SJCRH30 (cell line): Measurements from ENCODE around the gene PGAP6. TPM values are rescaled to one million over a fixed set of nuclear protein-coding genes. Genes with fewer than 3 reads are reported as not detected.

Experiments used
- DNase-seq, 2 experiments: peaks; one replicate each; pipeline ENCODE4 v3.0.0-alpha.2; 2015 to 2020
- H3K27ac ChIP-seq: fragments of 250-450 bp; sonication (Bioruptor Pico); 2 replicates; pipeline ENCODE4 v1.5.1; 2020; ENCODE audit warnings: mild to moderate bottlenecking, moderate library complexity
- H3K27me3 ChIP-seq: fragments of 250-450 bp; sonication (Bioruptor Pico); 2 replicates; pipeline ENCODE4 v1.5.1; 2020; ENCODE audit warnings: mild to moderate bottlenecking, moderate library complexity
- H3K36me3 ChIP-seq: fragments of 250-450 bp; sonication (Bioruptor Pico); 2 replicates; pipeline ENCODE4 v1.5.1; 2020; ENCODE audit warnings: mild to moderate bottlenecking, moderate library complexity
- H3K4me1 ChIP-seq: fragments of 250-450 bp; sonication (Bioruptor Pico); 2 replicates; pipeline ENCODE4 v1.5.1; 2020; ENCODE audit warnings: mild to moderate bottlenecking, moderate library complexity
- H3K4me3 ChIP-seq: fragments of 250-450 bp; sonication (Bioruptor Pico); 2 replicates; pipeline ENCODE4 v1.5.1; 2020; ENCODE audit warnings: mild to moderate bottlenecking, moderate library complexity
- H3K9me3 ChIP-seq: fragments of 250-450 bp; sonication (Bioruptor Pico); replicated peaks from 2 replicates; pipeline ENCODE4 v1.5.1; 2020; ENCODE audit warnings: mild to moderate bottlenecking, moderate library complexity
- total RNA-seq: library from RNA; depleted of rRNA; stranded (reverse); fragments of >200 nt; shearing (Covaris generic); gene quantifications from 2 replicates; pipeline ENCODE4 v1.2.3, GENCODE V29; 2014; rRNA removed

The PGAP6 gene
- total RNA-seq, 1 experiment from 2014 or later = 27.5 TPM

GRCh38 chr16:325375-326145, 56.2 kb downstream of the PGAP6 start:
- H3K27ac ChIP-seq = no peak overlapping the region
- H3K4me1 ChIP-seq = peaks cover 11% of the 10 kb centered on the region
- no peak for DNase-seq
- no peaks in the 10 kb centered on the region for H3K36me3 ChIP-seq
- no peaks in the 10 kb centered on the region for H3K9me3 ChIP-seq
- no peaks in the 10 kb centered on the region for H3K27me3 ChIP-seq
- no peak overlapping the region for H3K4me3 ChIP-seq

DNA sequence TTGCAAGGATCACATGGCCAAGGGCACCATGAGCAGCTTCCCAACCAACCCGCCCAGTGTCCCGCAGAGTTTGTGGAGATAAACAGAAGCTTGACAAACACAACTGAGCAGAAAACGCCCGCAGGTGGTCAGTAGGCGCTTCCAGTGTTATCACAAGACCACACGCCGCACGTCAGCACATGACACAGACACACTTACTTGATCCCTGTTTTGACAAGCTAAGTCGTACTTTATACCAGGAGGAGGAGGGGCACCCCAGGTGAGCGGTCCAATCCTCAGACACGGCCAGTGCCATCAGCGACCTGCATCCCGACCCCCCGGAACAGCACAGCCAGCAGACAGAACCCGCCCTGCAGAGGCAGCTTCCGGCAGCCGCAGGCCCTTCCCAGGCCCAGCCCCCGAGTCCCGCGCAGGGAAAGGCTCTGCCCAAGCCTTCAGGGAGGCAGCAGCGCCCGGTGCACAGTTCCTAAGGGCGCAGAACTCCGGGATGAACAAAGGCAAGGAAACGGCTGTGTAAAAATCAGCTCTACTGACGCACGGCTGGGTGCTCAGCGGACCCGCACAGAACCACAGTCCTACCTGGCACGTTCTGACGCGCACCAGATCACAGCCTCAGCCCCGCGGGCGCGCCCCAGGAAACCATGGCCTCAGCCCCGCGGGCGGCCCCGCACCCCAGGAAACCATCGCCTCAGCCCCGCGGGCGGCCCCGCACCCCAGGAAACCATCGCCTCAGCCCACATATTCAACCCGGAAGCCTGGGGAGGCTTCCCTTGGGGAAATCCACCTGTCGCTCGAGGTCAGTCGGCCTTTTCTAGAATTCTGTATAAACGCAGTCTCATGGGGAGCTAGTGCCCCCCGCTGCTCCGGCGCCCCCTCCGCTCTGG, 57.1 kb downstream of the PGAP6 start:
- DNase-seq = no peak
- Histone ChIP-seq H3K27ac (no peak overlapping the region), H3K4me1 (peaks cover 11% of the 10 kb centered on the region), H3K27me3 (no peaks in the 10 kb centered on the region), H3K4me3 (no peak overlapping the region), H3K36me3 (no peaks in the 10 kb centered on the region), H3K9me3 (no peaks in the 10 kb centered on the region)

DNA sequence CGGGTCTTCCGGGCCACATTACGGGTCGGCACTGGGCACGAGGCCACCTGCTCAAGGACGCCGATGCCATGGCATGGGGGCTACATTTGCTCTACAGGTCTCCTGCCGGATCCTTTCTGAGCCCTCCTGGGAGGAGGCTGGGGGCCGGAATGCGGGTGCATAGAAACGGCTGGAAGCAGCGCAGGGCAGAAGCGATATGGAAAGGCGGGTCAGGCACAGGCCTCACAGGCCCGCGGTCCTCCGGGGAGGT, 57.7 kb downstream of the PGAP6 start:
- Histone ChIP-seq H3K4me3 (no peak overlapping the region), H3K4me1 (peaks cover 11% of the 10 kb centered on the region), H3K36me3 (no peaks in the 10 kb centered on the region), H3K27ac (no peak overlapping the region), H3K27me3 (no peaks in the 10 kb centered on the region), H3K9me3 (no peaks in the 10 kb centered on the region)
- no peak for DNase-seq

DNA sequence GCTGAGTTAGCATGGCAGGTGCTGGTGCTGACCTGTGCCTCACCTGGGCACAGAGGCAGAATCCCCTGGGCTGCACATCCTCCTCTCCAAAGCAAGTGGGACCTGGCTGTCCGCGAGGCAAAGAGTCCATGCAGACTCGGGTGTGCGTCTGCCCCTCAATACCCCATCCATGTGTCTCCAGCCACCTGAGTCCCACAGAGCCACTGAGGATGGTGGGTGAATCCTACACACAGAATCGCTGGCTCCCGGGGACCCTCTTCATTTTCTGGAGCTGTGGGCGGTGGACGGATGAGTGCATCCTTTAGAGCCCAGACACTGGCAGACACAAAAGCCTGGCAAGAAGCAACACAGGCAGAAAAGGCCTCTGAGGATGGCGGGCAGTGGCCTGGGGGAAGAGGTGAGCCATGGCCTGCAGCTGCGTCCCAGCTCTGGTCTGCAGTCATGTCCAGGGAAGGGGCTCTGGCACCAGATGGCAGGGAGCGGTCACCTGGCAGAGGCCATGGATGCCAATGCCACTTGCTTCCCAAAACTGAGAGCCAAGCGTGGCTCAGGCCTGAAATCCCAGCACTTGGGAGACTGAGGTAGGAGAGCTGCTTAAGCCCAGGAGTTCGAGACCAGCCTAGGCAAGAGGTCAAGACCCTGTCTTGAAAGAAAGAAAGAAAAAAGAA, 59.2 kb downstream of the PGAP6 start:
- Histone ChIP-seq H3K9me3 (no peaks in the 10 kb centered on the region), H3K27me3 (no peaks in the 10 kb centered on the region), H3K27ac (no peak overlapping the region), H3K4me3 (no peak overlapping the region), H3K36me3 (no peaks in the 10 kb centered on the region), H3K4me1 (peaks cover 6% of the 10 kb centered on the region; the same call in 1 of the 2 replicates)
- DNase-seq = no peak

GRCh38 chr16:321532-321931, 60.2 kb downstream of the PGAP6 start:
- no peak for DNase-seq
- Histone ChIP-seq H3K27me3 (no peaks in the 10 kb centered on the region), H3K27ac (no peak overlapping the region), H3K4me3 (no peak overlapping the region), H3K36me3 (no peaks in the 10 kb centered on the region), H3K4me1 (no peaks in the 10 kb centered on the region), H3K9me3 (no peaks in the 10 kb centered on the region)

Other genes starting within 250 kb of the PGAP6 start
- gene NPRL3, start 243.3 kb downstream of the PGAP6 start, total RNA-seq = 9.8 and 11.5 TPM in 2 replicates
- gene HBZ, start 229.3 kb downstream of the PGAP6 start, total RNA-seq = not detected in 2 replicates
- not detected in 2 replicates for gene HBM, start 216.0 kb downstream of the PGAP6 start, total RNA-seq
- not detected in 2 replicates for gene HBA2, start 209.1 kb downstream of the PGAP6 start, total RNA-seq
- 0.33 TPM in 1 of 2 replicates, not detected in the other for gene HBA1, start 205.3 kb downstream of the PGAP6 start, total RNA-seq
- not detected in 2 replicates for gene HBQ1, start 201.5 kb downstream of the PGAP6 start, total RNA-seq
- gene LUC7L, start 152.5 kb downstream of the PGAP6 start, total RNA-seq = 38.0 and 47.4 TPM in 2 replicates
- 28.3 and 28.9 TPM in 2 replicates for gene FAM234A, start 147.2 kb downstream of the PGAP6 start, total RNA-seq
- not detected in 2 replicates for gene RGS11, start 106.0 kb downstream of the PGAP6 start, total RNA-seq
- not detected in 2 replicates for gene ARHGDIG, start 101.4 kb downstream of the PGAP6 start, total RNA-seq
- gene PDIA2, start 98.8 kb downstream of the PGAP6 start, total RNA-seq = 0.18 and 0.38 TPM in 2 replicates
- 20.9 and 21.1 TPM in 2 replicates for gene AXIN1, start 29.3 kb downstream of the PGAP6 start, total RNA-seq
- 81.4 and 96.8 TPM in 2 replicates for gene MRPL28, start 11.4 kb downstream of the PGAP6 start, total RNA-seq
- gene NME4, start 15.2 kb upstream of the PGAP6 start, total RNA-seq = 140 and 149 TPM in 2 replicates
- 4.8 and 5.7 TPM in 2 replicates for gene DECR2, start 19.9 kb upstream of the PGAP6 start, total RNA-seq
- 28.6 and 30.2 TPM in 2 replicates for gene RAB11FIP3, start 43.7 kb upstream of the PGAP6 start, total RNA-seq
- gene CAPN15, start 145.7 kb upstream of the PGAP6 start, total RNA-seq = 48.8 and 54.0 TPM in 2 replicates
- gene PRR35, start 178.4 kb upstream of the PGAP6 start, total RNA-seq = not detected in 2 replicates
- gene NHLRC4, start 185.0 kb upstream of the PGAP6 start, total RNA-seq = 0.08 TPM in 1 of 2 replicates, not detected in the other
- gene PIGQ, start 188.0 kb upstream of the PGAP6 start, total RNA-seq = 20.9 and 24.4 TPM in 2 replicates
- gene RAB40C, start 208.1 kb upstream of the PGAP6 start, total RNA-seq = 13.2 and 14.4 TPM in 2 replicates
- 0.04 and 0.05 TPM in 2 replicates for gene WFIKKN1, start 249.0 kb upstream of the PGAP6 start, total RNA-seq